Measurements from ENCODE around the gene RSBN1. TPM values are rescaled to one million over a fixed set of nuclear protein-coding genes. Genes with fewer than 3 reads are reported as not detected.
A peak's percentile ranks its signal among the peaks of the same experiment; 100 is the strongest.

Gene RSBN1
- total and polyA plus RNA-seq, 9 of the 15 experiments (the other 6 are each of a cell fraction or from before 2014, with no cell fraction given) = 4.5 to 24.3 (median 13.0) TPM

GRCh38 chr1:113811888-113812660 is at the start of gene RSBN1 (continued):
- TF ChIP-seq THRB (CRISPR knock-in tag; conservative IDR thresholded peaks at IDR 0.05) (no peak), USF1 (CRISPR knock-in tag; IDR thresholded peaks at IDR 0.05) (peak; percentile 11; the same call in 1 of the 2 replicates), RNF2 (IDR thresholded peaks at IDR 0.05) (peak; percentile 89), ZNF830 (CRISPR knock-in tag; IDR thresholded peaks at IDR 0.05) (peak; percentile 89; the same call in 1 of the 2 replicates), ZBTB11 (CRISPR knock-in tag; IDR thresholded peaks at IDR 0.05) (peak; percentile 86 to 99 (median 99)), SAP30 (IDR thresholded peaks at IDR 0.05; ENCODE audit: borderline replicate concordance, insufficient read depth, low read depth, low read length, poor library complexity, severe bottlenecking) (peak; percentile 91), CEBPZ (IDR thresholded peaks at IDR 0.05; ENCODE audit: borderline replicate concordance, low read depth, low read length) (no peak), ZBED1 (IDR thresholded peaks at IDR 0.05) (no peak), HIVEP1 (CRISPR knock-in tag; IDR thresholded peaks at IDR 0.05) (no peak), NR3C1 (CRISPR knock-in tag; IDR thresholded peaks at IDR 0.05) (peak; percentile 80), GABPB1 (CRISPR knock-in tag; IDR thresholded peaks at IDR 0.05) (peak; percentile 98), ZNF766 (CRISPR knock-in tag; conservative IDR thresholded peaks at IDR 0.05) (peak; percentile 90), TRIM28 (IDR thresholded peaks at IDR 0.05) (no peak; the same call in 1 of the 2 replicates), ESRRB (CRISPR knock-in tag; IDR thresholded peaks at IDR 0.05; ENCODE audit: borderline replicate concordance) (no peak), ZNF143 (CRISPR knock-in tag; IDR thresholded peaks at IDR 0.05) (peak; percentile 96), ELF2 (CRISPR knock-in tag; IDR thresholded peaks at IDR 0.05) (0 out of 2 replicates have a peak, but pooled peaks have one; percentile 75), EP300 (IDR thresholded peaks at IDR 0.05; ENCODE audit: low read length) (peak; percentile 95), ZNF174 (CRISPR knock-in tag; IDR thresholded peaks at IDR 0.05) (no peak)
